Melanocyte of skin (primary cell): Measurements from ENCODE around the gene KPNA3. TPM values are rescaled to one million over a fixed set of nuclear protein-coding genes. Genes with fewer than 3 reads are reported as not detected.

ENCODE experiments used
- total RNA-seq, 2 donors: library from RNA; depleted of rRNA; stranded (reverse); fragments of >200 nt; gene quantifications; 2 replicates each; pipeline ENCODE4 v1.2.3, GENCODE V29; 2012

The KPNA3 gene
- total RNA-seq: 10 to 100 TPM; 18.6 to 27.6 TPM

GRCh38 chr13:49792550-49793324 lies at the start of gene KPNA3:
Gene KPNA3, minus strand, starts transcription at chr13:49792682. Its CDS starts 176 bp downstream, at chr13:49792506.

GRCh38 chr13:49690995-49691784 lies 101.3 kb downstream of the KPNA3 start, which contains the start of gene EBPL:
Gene EBPL, minus strand, starts transcription at chr13:49691486. Its CDS starts 62 bp downstream, at chr13:49691424.

Other genes with a start within 250 kb of the KPNA3 start
- 10 to 100 TPM; 24.6 to 35.8 TPM for gene RCBTB1, start 207.1 kb downstream of the KPNA3 start, total RNA-seq
- not detected for gene ARL11, start 164.2 kb downstream of the KPNA3 start, total RNA-seq
- 10 to 100 TPM; 15.5 to 37.6 TPM for gene EBPL, start 101.2 kb downstream of the KPNA3 start, total RNA-seq
- gene SPRYD7, start 143.7 kb upstream of the KPNA3 start, total RNA-seq: 1 to 10 TPM; 4.8 to 6.7 TPM
- gene TRIM13, start 204.4 kb upstream of the KPNA3 start, total RNA-seq: 10 to 100 TPM; 15.7 to 16.5 TPM
- 1 to 10 TPM in 1 of 2 donors, under 1 TPM in 1; 1.00 to 1.7 TPM for gene KCNRG, start 222.8 kb upstream of the KPNA3 start, total RNA-seq